Measurements from ENCODE around the gene SLC5A6. TPM values are rescaled to one million over a fixed set of nuclear protein-coding genes. Genes with fewer than 3 reads are reported as not detected.

SLC5A6 gene
- polyA plus RNA-seq, 4 donors = 9.5 to 142 (median 25.2) TPM

- 96 to 98% (median 96%) methylated on average over 16 of the region's 16 CpGs for WGBS, 3 donors
- Histone ChIP-seq H3K4me3 (ENCODE audit: low read depth in 1 of 3, low read length in 3 of 3) (no peak overlapping the region), H3K36me3 (ENCODE audit: control insufficient read depth in 3 of 3, insufficient read depth in 2 of 3, low read depth in 1 of 3, low read length in 3 of 3) (peaks cover 5 to 68% (median 23%) of the 10 kb centered on the region in 3 donors), H3K27me3 (ENCODE audit: control insufficient read depth in 3 of 3, insufficient read depth in 3 of 3, low read length in 3 of 3) (no peaks in the 10 kb centered on the region), H3K4me1 (ENCODE audit: control insufficient read depth in 3 of 3, insufficient read depth in 2 of 3, low read depth in 1 of 3, low read length in 2 of 3) (no peaks in the 10 kb centered on the region), H3K9me3 (ENCODE audit: control insufficient read depth in 2 of 2, insufficient read depth in 1 of 2, low read depth in 1 of 2, low read length in 1 of 2) (no peaks in the 10 kb centered on the region), H3K27ac (ENCODE audit: low read depth in 1 of 3, low read length in 2 of 3) (no peak overlapping the region)
- DNase-seq = no peak
- FAIRE-seq = no peak
Measured at GRCh38 chr2:27242614-27242951, 30.5 kb upstream of the SLC5A6 start.

- Histone ChIP-seq H3K4me1 (ENCODE audit: control insufficient read depth in 3 of 3, insufficient read depth in 2 of 3, low read depth in 1 of 3, low read length in 2 of 3) (no peaks in the 10 kb centered on the region), H3K9me3 (ENCODE audit: control insufficient read depth in 2 of 2, insufficient read depth in 1 of 2, low read depth in 1 of 2, low read length in 1 of 2) (no peaks in the 10 kb centered on the region), H3K36me3 (ENCODE audit: control insufficient read depth in 3 of 3, insufficient read depth in 2 of 3, low read depth in 1 of 3, low read length in 3 of 3) (peaks cover 5 to 74% (median 24%) of the 10 kb centered on the region in 3 donors), H3K27ac (ENCODE audit: low read depth in 1 of 3, low read length in 2 of 3) (no peak overlapping the region), H3K4me3 (ENCODE audit: low read depth in 1 of 3, low read length in 3 of 3) (no peak overlapping the region), H3K27me3 (ENCODE audit: control insufficient read depth in 3 of 3, insufficient read depth in 3 of 3, low read length in 3 of 3) (no peaks in the 10 kb centered on the region)
- WGBS, 3 donors = 83 to 90% (median 88%) methylated on average over 24 of the region's 24 CpGs
- no peak for FAIRE-seq
- DNase-seq = no peak
Measured at GRCh38 chr2:27241761-27242613, 29.9 kb upstream of the SLC5A6 start.

- DNase-seq (no peak), FAIRE-seq (no peak)
- Histone ChIP-seq H3K4me1 (ENCODE audit: control insufficient read depth in 3 of 3, insufficient read depth in 2 of 3, low read depth in 1 of 3, low read length in 2 of 3) (no peaks in the 10 kb centered on the region), H3K27me3 (ENCODE audit: control insufficient read depth in 3 of 3, insufficient read depth in 3 of 3, low read length in 3 of 3) (no peaks in the 10 kb centered on the region), H3K36me3 (ENCODE audit: control insufficient read depth in 3 of 3, insufficient read depth in 2 of 3, low read depth in 1 of 3, low read length in 3 of 3) (peaks cover 9 to 88% (median 30%) of the 10 kb centered on the region in 3 donors), H3K9me3 (ENCODE audit: control insufficient read depth in 2 of 2, insufficient read depth in 1 of 2, low read depth in 1 of 2, low read length in 1 of 2) (no peaks in the 10 kb centered on the region), H3K27ac (ENCODE audit: low read depth in 1 of 3, low read length in 2 of 3) (no peak overlapping the region), H3K4me3 (ENCODE audit: low read depth in 1 of 3, low read length in 3 of 3) (no peak overlapping the region)
- 86 to 92% (median 91%) methylated on average over 9 of the region's 9 CpGs for WGBS, 3 donors
Measured at GRCh38 chr2:27240406-27240805, 28.3 kb upstream of the SLC5A6 start.

- WGBS, 3 donors = 92 to 96% (median 94%) methylated on average over 8 of the region's 8 CpGs
- Histone ChIP-seq H3K4me3 (ENCODE audit: low read depth in 1 of 3, low read length in 3 of 3) (no peak overlapping the region), H3K4me1 (ENCODE audit: control insufficient read depth in 3 of 3, insufficient read depth in 2 of 3, low read depth in 1 of 3, low read length in 2 of 3) (no peaks in the 10 kb centered on the region), H3K9me3 (ENCODE audit: control insufficient read depth in 2 of 2, insufficient read depth in 1 of 2, low read depth in 1 of 2, low read length in 1 of 2) (no peaks in the 10 kb centered on the region), H3K36me3 (ENCODE audit: control insufficient read depth in 3 of 3, insufficient read depth in 2 of 3, low read depth in 1 of 3, low read length in 3 of 3) (peaks cover 18 to 98% (median 38%) of the 10 kb centered on the region in 3 donors), H3K27me3 (ENCODE audit: control insufficient read depth in 3 of 3, insufficient read depth in 3 of 3, low read length in 3 of 3) (no peaks in the 10 kb centered on the region), H3K27ac (ENCODE audit: low read depth in 1 of 3, low read length in 2 of 3) (no peak overlapping the region)
- no peak for FAIRE-seq
- DNase-seq = no peak
Measured at GRCh38 chr2:27238976-27239375, 26.9 kb upstream of the SLC5A6 start.

GRCh38 chr2:27237341-27237945, 25.4 kb upstream of the SLC5A6 start:
- Histone ChIP-seq H3K36me3 (ENCODE audit: control insufficient read depth in 3 of 3, insufficient read depth in 2 of 3, low read depth in 1 of 3, low read length in 3 of 3) (peaks cover 25 to 98% (median 45%) of the 10 kb centered on the region in 3 donors), H3K9me3 (ENCODE audit: control insufficient read depth in 2 of 2, insufficient read depth in 1 of 2, low read depth in 1 of 2, low read length in 1 of 2) (no peaks in the 10 kb centered on the region), H3K4me1 (ENCODE audit: control insufficient read depth in 3 of 3, insufficient read depth in 2 of 3, low read depth in 1 of 3, low read length in 2 of 3) (no peaks in the 10 kb centered on the region), H3K27me3 (ENCODE audit: control insufficient read depth in 3 of 3, insufficient read depth in 3 of 3, low read length in 3 of 3) (no peaks in the 10 kb centered on the region), H3K27ac (ENCODE audit: low read depth in 1 of 3, low read length in 2 of 3) (no peak overlapping the region), H3K4me3 (ENCODE audit: low read depth in 1 of 3, low read length in 3 of 3) (no peak overlapping the region)
- 97 to 98% (median 97%) methylated on average over 15 of the region's 15 CpGs for WGBS, 3 donors
- DNase-seq = no peak
- FAIRE-seq = no peak

- H3K27me3 ChIP-seq (ENCODE audit: control insufficient read depth in 3 of 3, insufficient read depth in 3 of 3, low read length in 3 of 3) = no peaks in the 10 kb centered on the region
- H3K36me3 ChIP-seq (ENCODE audit: control insufficient read depth in 3 of 3, insufficient read depth in 2 of 3, low read depth in 1 of 3, low read length in 3 of 3) = peaks cover 32 to 98% (median 47%) of the 10 kb centered on the region in 3 donors
- WGBS, 3 donors = 94 to 97% (median 96%) methylated on average over 2 to 3 of the region's 3 CpGs
- no peaks in the 10 kb centered on the region for H3K9me3 ChIP-seq (ENCODE audit: control insufficient read depth in 2 of 2, insufficient read depth in 1 of 2, low read depth in 1 of 2, low read length in 1 of 2)
- no peak for FAIRE-seq
- H3K4me3 ChIP-seq (ENCODE audit: low read depth in 1 of 3, low read length in 3 of 3) = no peak overlapping the region
- no peaks in the 10 kb centered on the region for H3K4me1 ChIP-seq (ENCODE audit: control insufficient read depth in 3 of 3, insufficient read depth in 2 of 3, low read depth in 1 of 3, low read length in 2 of 3)
- no peak overlapping the region for H3K27ac ChIP-seq (ENCODE audit: low read depth in 1 of 3, low read length in 2 of 3)
- no peak for DNase-seq
Measured at GRCh38 chr2:27236626-27237025, 24.6 kb upstream of the SLC5A6 start.

- 95 to 98% (median 95%) methylated on average over 12 of the region's 12 CpGs for WGBS, 3 donors
- DNase-seq (no peak), FAIRE-seq (no peak)
- no peaks in the 10 kb centered on the region for H3K9me3 ChIP-seq (ENCODE audit: control insufficient read depth in 2 of 2, insufficient read depth in 1 of 2, low read depth in 1 of 2, low read length in 1 of 2)
- peaks cover 36 to 97% (median 45%) of the 10 kb centered on the region in 3 donors for H3K36me3 ChIP-seq (ENCODE audit: control insufficient read depth in 3 of 3, insufficient read depth in 2 of 3, low read depth in 1 of 3, low read length in 3 of 3)
- H3K4me3 ChIP-seq (ENCODE audit: low read depth in 1 of 3, low read length in 3 of 3) = no peak overlapping the region
- no peak overlapping the region for H3K27ac ChIP-seq (ENCODE audit: low read depth in 1 of 3, low read length in 2 of 3)
- H3K4me1 ChIP-seq (ENCODE audit: control insufficient read depth in 3 of 3, insufficient read depth in 2 of 3, low read depth in 1 of 3, low read length in 2 of 3) = no peaks in the 10 kb centered on the region
- no peaks in the 10 kb centered on the region for H3K27me3 ChIP-seq (ENCODE audit: control insufficient read depth in 3 of 3, insufficient read depth in 3 of 3, low read length in 3 of 3)
Measured at GRCh38 chr2:27236136-27236535, 24.1 kb upstream of the SLC5A6 start.

GRCh38 chr2:27233341-27233740, 21.3 kb upstream of the SLC5A6 start:
- Histone ChIP-seq H3K4me3 (ENCODE audit: low read depth in 1 of 3, low read length in 3 of 3) (no peak overlapping the region), H3K27me3 (ENCODE audit: control insufficient read depth in 3 of 3, insufficient read depth in 3 of 3, low read length in 3 of 3) (no peaks in the 10 kb centered on the region), H3K4me1 (ENCODE audit: control insufficient read depth in 3 of 3, insufficient read depth in 2 of 3, low read depth in 1 of 3, low read length in 2 of 3) (no peaks in the 10 kb centered on the region), H3K27ac (ENCODE audit: low read depth in 1 of 3, low read length in 2 of 3) (no peak overlapping the region), H3K9me3 (ENCODE audit: control insufficient read depth in 2 of 2, insufficient read depth in 1 of 2, low read depth in 1 of 2, low read length in 1 of 2) (no peaks in the 10 kb centered on the region), H3K36me3 (ENCODE audit: control insufficient read depth in 3 of 3, insufficient read depth in 2 of 3, low read depth in 1 of 3, low read length in 3 of 3) (peaks cover 36 to 92% (median 39%) of the 10 kb centered on the region in 3 donors)
- no peak for FAIRE-seq
- 93 to 97% (median 94%) methylated on average over 14 of the region's 14 CpGs for WGBS, 3 donors
- DNase-seq = no peak
